BLaER1 treated with 17β-estradiol and CSF1 and Interleukin-3, amounts not matched to agents 10 nM and 100 nM (cell line): ENCODE measurements around the gene EPYC.

ENCODE experiments used
- H3K27ac ChIP-seq, 11 experiments: shearing (Covaris generic); formaldehyde crosslinking; 2 replicates each; pipeline ENCODE4 v1.8.1; 2022
- H3K27me3 ChIP-seq, 11 experiments: shearing (Covaris generic); formaldehyde crosslinking; 2 replicates each; pipeline ENCODE4 v1.8.1; 2022
- H3K36me3 ChIP-seq, 11 experiments: shearing (Covaris generic); formaldehyde crosslinking; 2 replicates each; pipeline ENCODE4 v1.8.1; 2022
- H3K4me1 ChIP-seq, 10 experiments: shearing (Covaris generic); formaldehyde crosslinking; 2 replicates each; pipeline ENCODE4 v1.8.1; 2022
- H3K4me2 ChIP-seq, 11 experiments: shearing (Covaris generic); formaldehyde crosslinking; 2 replicates each; pipeline ENCODE4 v1.8.1; 2022
- H3K4me3 ChIP-seq, 10 experiments: shearing (Covaris generic); formaldehyde crosslinking; 2 replicates each; pipeline ENCODE4 v1.8.1; 2022
- H3K9ac ChIP-seq, 11 experiments: shearing (Covaris generic); formaldehyde crosslinking; 2 replicates each; pipeline ENCODE4 v1.8.1; 2022
- H3K9me3 ChIP-seq, 11 experiments: shearing (Covaris generic); formaldehyde crosslinking; replicated peaks in 1 of 11; 2 replicates each; pipeline ENCODE4 v1.8.1; 2022
- H4K20me1 ChIP-seq, 11 experiments: shearing (Covaris generic); formaldehyde crosslinking; 2 replicates each; pipeline ENCODE4 v1.8.1; 2022
- Cebpa-rat ChIP-seq, 11 experiments: shearing (Covaris generic); IDR thresholded peaks; 2 replicates each; pipeline ENCODE4 v1.8.1; 2022

EPYC gene

DNA sequence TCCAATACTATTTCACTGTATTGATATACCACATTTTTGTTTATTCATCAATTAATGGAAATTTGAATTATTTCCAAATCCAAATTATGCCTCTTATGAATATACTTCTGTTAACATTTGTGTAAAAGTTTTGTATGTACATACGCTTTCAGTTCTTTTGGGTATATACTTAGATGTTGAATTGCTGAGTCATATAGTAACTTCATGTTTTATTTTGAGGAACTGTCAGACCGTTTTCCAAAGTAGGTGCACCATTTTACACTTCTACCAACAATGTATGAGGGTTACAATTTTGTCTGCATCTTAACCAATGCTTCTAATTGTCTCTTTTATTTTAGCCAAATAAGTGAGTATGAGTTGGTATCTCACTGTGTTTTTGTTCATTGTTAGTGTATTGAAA is 39.6 kb downstream of the EPYC start:
- H4K20me1 ChIP-seq = no peaks in the 10 kb centered on the region
- no peak overlapping the region for H3K27ac ChIP-seq
- no peaks in the 10 kb centered on the region for H3K36me3 ChIP-seq
- H3K4me3 ChIP-seq = no peak overlapping the region
- no peaks in the 10 kb centered on the region for H3K9me3 ChIP-seq
- H3K27me3 ChIP-seq = no peaks in the 10 kb centered on the region
- no peak for TF ChIP-seq Cebpa-rat (IDR thresholded peaks at IDR 0.05)
- H3K9ac ChIP-seq = no peak overlapping the region
- no peaks in the 10 kb centered on the region for H3K4me1 ChIP-seq
- H3K4me2 ChIP-seq = no peak overlapping the region

DNA sequence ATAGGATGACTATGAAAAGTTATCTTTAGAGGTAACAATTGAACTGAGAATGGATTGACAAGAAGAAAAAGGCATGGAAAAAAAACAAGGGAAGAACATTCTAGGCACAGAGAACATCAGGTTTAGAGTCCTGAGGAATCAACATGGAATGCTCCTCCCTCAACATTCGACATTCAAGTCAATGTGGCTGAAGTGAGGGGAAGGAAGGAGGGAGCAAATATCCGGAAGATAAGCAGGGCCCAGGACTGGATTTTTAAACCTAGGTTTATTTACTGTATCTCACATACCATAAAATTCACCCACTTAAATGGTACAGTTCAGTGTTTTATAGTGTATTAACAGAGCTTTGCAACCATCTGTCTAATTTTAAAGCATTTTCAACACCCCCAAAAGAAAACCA is 40.2 kb downstream of the EPYC start:
- H4K20me1 ChIP-seq = no peaks in the 10 kb centered on the region
- H3K27ac ChIP-seq = no peak overlapping the region
- H3K9ac ChIP-seq = no peak overlapping the region
- H3K4me3 ChIP-seq = no peak overlapping the region
- H3K36me3 ChIP-seq = no peaks in the 10 kb centered on the region
- H3K4me2 ChIP-seq = no peak overlapping the region
- no peak for TF ChIP-seq Cebpa-rat (IDR thresholded peaks at IDR 0.05)
- no peaks in the 10 kb centered on the region for H3K27me3 ChIP-seq
- no peaks in the 10 kb centered on the region for H3K4me1 ChIP-seq
- no peaks in the 10 kb centered on the region for H3K9me3 ChIP-seq

DNA sequence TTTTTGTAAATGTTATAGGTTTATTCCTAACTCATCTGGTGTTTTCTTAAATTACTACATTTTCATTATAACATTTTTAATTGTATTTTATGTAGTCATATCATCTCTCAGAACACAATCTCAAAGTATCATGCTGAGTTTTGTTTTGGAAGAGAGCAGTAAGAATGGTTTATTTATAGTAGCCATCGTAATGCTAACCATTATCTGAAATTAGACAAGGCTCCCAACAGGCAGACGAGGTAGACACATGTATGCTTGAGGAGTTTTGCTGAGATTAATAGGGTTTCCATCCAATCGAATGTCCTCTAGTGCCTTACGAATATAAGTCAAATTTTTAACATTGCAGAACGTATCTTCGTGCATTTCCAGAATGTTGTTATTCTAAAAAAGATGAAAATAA is 40.8 kb downstream of the EPYC start:
- no peak overlapping the region for H3K27ac ChIP-seq
- no peak overlapping the region for H3K4me2 ChIP-seq
- no peaks in the 10 kb centered on the region for H3K4me1 ChIP-seq
- H3K36me3 ChIP-seq = no peaks in the 10 kb centered on the region
- no peak overlapping the region for H3K4me3 ChIP-seq
- H3K27me3 ChIP-seq = no peaks in the 10 kb centered on the region
- no peak overlapping the region for H3K9ac ChIP-seq
- no peaks in the 10 kb centered on the region for H4K20me1 ChIP-seq
- no peak for TF ChIP-seq Cebpa-rat (IDR thresholded peaks at IDR 0.05)
- no peaks in the 10 kb centered on the region for H3K9me3 ChIP-seq

DNA sequence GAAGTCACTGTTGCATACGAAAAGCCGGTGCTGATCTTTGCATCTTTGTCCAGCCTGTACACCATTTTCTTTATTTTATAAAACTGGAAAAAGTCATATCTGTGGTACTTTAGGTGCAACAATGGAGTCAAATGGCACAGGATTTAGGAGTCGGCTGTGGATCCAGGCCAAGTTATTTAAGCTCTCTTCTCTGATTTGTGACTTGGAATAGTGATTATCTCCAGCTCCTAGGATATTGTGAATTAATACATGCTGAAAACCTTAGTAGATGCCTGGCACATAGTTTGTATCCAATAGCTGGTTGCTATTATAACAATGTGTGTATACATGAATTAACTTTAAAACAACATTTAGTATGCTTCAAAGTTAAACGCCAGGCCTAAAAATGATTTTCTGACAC is 43.6 kb downstream of the EPYC start:
- no peak for TF ChIP-seq Cebpa-rat (IDR thresholded peaks at IDR 0.05)
- Histone ChIP-seq H3K4me3 (no peak overlapping the region), H3K9ac (peak overlapping the region in 1 of 11 experiments; percentile 15; a peak in 1 of 22 replicates), H3K4me1 (no peaks in the 10 kb centered on the region), H3K27me3 (no peaks in the 10 kb centered on the region), H3K4me2 (no peak overlapping the region), H4K20me1 (no peaks in the 10 kb centered on the region), H3K27ac (no peak overlapping the region), H3K36me3 (no peaks in the 10 kb centered on the region), H3K9me3 (no peaks in the 10 kb centered on the region)

DNA sequence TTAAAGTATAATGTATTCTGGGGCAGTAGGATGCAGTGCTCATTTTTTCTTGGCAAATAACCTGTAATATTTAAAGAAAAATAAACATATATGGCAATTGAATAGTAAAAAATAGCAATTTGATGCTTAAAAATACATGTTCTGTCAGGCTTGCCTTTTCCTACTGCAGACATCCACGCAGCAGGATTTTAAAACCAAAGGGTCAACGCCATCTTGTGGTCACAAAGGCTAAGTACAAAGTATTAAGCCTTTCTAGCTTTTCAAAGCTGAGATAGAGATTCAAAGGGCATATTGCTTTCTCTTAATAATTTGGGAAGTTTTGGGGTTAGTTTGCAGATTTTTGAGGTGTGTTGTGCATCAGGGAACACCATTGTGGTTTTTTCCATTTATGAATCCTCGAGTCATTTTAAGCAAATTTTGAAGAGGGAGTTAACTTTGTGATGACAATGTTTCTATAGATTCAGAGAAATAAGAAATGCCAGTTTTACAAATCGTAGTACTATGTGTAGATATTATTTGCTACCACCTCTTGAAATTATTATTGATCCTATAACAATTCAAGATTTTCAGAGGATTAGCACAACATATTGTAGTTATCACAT is 45.1 kb downstream of the EPYC start:
- Histone ChIP-seq H3K27me3 (no peaks in the 10 kb centered on the region), H3K4me1 (no peaks in the 10 kb centered on the region), H3K4me3 (no peak overlapping the region), H4K20me1 (no peaks in the 10 kb centered on the region), H3K9ac (no peak overlapping the region), H3K27ac (no peak overlapping the region), H3K4me2 (no peak overlapping the region), H3K36me3 (no peaks in the 10 kb centered on the region), H3K9me3 (peaks cover 0 to 7% (median 5%) of the 10 kb centered on the region in 11 experiments; a peak in 15 of 22 replicates)
- no peak for TF ChIP-seq Cebpa-rat (IDR thresholded peaks at IDR 0.05)

DNA sequence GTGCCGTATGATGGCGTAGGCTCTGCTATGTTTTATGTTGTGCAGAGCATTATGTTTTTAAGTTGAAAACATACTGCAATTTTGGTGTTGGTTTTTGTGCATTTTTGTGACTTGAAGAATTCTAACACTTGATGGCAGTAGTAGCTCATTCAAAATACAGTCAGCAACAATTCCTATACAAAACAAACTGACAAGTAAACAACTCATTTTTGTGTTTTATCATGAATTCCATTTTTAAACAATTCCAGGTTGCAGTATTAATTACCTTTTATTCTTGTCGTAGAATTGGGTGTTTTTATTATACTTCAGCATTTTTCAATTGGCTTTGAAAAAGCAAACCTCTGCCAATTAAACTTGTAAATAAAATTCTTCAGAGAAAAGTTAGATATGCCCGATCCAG is 45.7 kb downstream of the EPYC start:
- Histone ChIP-seq H3K27me3 (no peaks in the 10 kb centered on the region), H3K27ac (no peak overlapping the region), H3K4me2 (no peak overlapping the region), H3K4me1 (no peaks in the 10 kb centered on the region), H3K9ac (no peak overlapping the region), H3K4me3 (no peak overlapping the region), H3K36me3 (no peaks in the 10 kb centered on the region), H3K9me3 (peaks cover 6 to 13% (median 11%) of the 10 kb centered on the region in 11 experiments; a peak in 19 of 22 replicates), H4K20me1 (no peaks in the 10 kb centered on the region)
- TF ChIP-seq Cebpa-rat (IDR thresholded peaks at IDR 0.05) = no peak

DNA sequence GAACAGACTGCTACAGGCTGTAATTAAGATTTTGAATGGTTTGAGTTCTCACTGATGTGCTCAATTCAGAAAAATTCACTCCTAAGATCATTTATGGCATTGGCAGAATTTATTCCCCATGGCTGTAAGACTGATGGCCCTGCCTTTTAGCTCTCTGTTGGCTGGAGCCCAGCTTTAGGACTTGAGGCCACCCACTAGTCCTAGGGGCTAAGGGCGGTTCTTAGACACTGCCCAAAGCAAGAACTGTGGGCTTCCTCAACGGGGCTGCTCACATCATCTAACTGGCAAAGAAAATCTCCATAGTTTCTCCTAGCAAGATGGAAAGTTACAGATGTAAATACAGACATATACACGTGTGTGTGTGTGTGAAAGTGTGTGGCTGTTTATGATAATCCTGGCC is 46.4 kb downstream of the EPYC start:
- Histone ChIP-seq H3K4me2 (no peak overlapping the region), H3K27ac (no peak overlapping the region), H4K20me1 (no peaks in the 10 kb centered on the region), H3K36me3 (no peaks in the 10 kb centered on the region), H3K9ac (no peak overlapping the region), H3K4me1 (no peaks in the 10 kb centered on the region), H3K9me3 (peaks cover 8 to 18% (median 14%) of the 10 kb centered on the region in 11 experiments; a peak in 19 of 22 replicates), H3K27me3 (no peaks in the 10 kb centered on the region), H3K4me3 (no peak overlapping the region)
- no peak for TF ChIP-seq Cebpa-rat (IDR thresholded peaks at IDR 0.05)

DNA sequence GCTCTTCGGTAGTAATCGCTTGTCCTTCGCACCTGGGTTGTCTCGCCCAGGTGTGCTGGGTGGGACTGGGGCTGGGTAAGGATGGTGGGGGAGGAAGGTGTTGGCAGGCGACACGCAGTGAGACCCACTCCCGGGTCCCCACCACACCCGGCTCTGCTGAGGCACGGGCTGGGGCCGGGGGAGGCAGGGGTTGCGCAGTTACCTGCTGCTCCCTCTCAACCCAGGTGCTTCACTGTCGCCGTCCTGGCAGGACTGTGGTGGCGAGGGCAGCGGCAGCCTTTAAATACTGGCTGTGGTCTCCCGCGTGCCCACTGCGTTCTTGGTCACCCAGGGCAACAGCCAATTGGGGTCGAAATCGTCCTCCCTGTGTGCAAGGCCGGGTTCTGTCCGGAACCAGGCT is 49.9 kb downstream of the EPYC start, which contains the start of gene CCER1:
CCER1 (minus strand) TSS at position 256 of the 400 bp plus-strand sequence. CDS start 434 bp downstream, outside the sequence.
- Histone ChIP-seq H3K4me1 (no peaks in the 10 kb centered on the region), H3K9ac (no peak within 1 kb of the TSS), H3K27ac (no peak within 1 kb of the TSS), H3K9me3 (peaks cover 8 to 18% (median 14%) of the 10 kb centered on the region in 11 experiments; a peak in 19 of 22 replicates), H3K4me2 (no peak within 1 kb of the TSS), H3K4me3 (no peak within 1 kb of the TSS), H3K27me3 (no peaks in the 10 kb centered on the region), H3K36me3 (no peaks in the 10 kb centered on the region), H4K20me1 (no peaks in the 10 kb centered on the region)
- no peak for TF ChIP-seq Cebpa-rat (IDR thresholded peaks at IDR 0.05)

DNA sequence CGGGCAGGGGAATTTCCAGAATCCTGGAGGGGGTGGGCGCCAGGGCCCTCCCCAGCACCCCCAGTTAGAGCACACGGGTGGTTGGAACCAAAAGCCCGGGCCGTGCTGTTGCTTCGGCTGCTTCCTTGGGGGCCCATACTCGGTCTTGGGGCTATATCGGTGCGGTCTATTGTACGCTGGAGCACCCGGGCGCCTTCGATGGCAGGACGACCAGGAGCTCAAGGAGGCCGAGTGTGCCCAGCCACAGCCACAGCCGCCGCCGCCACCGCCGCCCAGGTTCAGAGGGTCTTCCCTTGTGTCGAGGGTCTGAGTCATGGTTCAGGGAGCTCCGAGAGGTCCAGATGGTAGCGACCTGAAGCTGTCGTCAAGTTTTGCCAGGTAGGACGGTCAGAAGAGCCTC is 50.3 kb downstream of the EPYC start:
- Histone ChIP-seq H4K20me1 (no peaks in the 10 kb centered on the region), H3K9me3 (peaks cover 8 to 18% (median 14%) of the 10 kb centered on the region in 11 experiments; a peak in 19 of 22 replicates), H3K27ac (no peak overlapping the region), H3K9ac (no peak overlapping the region), H3K36me3 (no peaks in the 10 kb centered on the region), H3K4me3 (no peak overlapping the region), H3K4me2 (no peak overlapping the region), H3K27me3 (no peaks in the 10 kb centered on the region), H3K4me1 (no peaks in the 10 kb centered on the region)
- no peak for TF ChIP-seq Cebpa-rat (IDR thresholded peaks at IDR 0.05)

DNA sequence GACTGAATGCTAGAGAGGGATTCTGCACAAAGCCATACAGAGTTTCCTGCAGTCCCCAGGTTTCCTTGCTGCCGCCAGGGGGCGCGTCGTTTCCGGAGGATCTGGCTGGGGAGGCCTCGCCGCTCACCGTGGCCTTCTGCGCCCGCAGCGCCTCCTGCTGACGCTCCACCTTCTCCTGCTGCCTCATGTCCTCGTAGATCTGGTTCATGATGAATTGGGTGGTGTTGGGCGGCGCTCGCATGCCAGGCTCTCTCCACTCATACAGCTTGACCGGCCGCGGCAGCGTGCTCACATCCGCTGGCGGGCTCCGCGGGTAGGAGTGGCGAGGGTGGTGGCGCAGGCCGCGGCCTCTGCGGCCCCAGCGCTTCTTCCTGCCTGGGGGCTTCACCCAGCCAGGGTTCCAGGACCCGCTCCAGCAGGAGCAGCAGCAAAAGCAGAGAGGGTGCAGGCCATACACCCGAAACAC is 50.8 kb downstream of the EPYC start:
- no peak for TF ChIP-seq Cebpa-rat (IDR thresholded peaks at IDR 0.05)
- Histone ChIP-seq H3K27ac (no peak overlapping the region), H3K9ac (no peak overlapping the region), H3K9me3 (peaks cover 8 to 18% (median 14%) of the 10 kb centered on the region in 11 experiments; a peak in 19 of 22 replicates), H3K4me1 (no peaks in the 10 kb centered on the region), H3K4me2 (no peak overlapping the region), H3K27me3 (no peaks in the 10 kb centered on the region), H3K4me3 (no peak overlapping the region), H3K36me3 (no peaks in the 10 kb centered on the region), H4K20me1 (no peaks in the 10 kb centered on the region)
